ENCODE results near the gene ABLIM3. TPM values are rescaled to one million over a fixed set of nuclear protein-coding genes. Genes with fewer than 3 reads are reported as not detected.

The ABLIM3 gene
- total RNA-seq, 1 donor from 2014 or later = 3.9 TPM

- Histone ChIP-seq H3K9ac (ENCODE audit: low read length) (no peak overlapping the region), H3K4me3 (ENCODE audit: insufficient read depth, low read depth, low read length) (no peak overlapping the region), H3K4me2 (ENCODE audit: low read length) (no peak overlapping the region), H3K4me1 (ENCODE audit: insufficient read depth, low read length) (peaks cover 32% of the 10 kb centered on the region), H3K27ac (ENCODE audit: low read depth, low read length) (no peak overlapping the region), H4K20me1 (ENCODE audit: insufficient read depth, low read length) (no peaks in the 10 kb centered on the region), H3K27me3 (ENCODE audit: insufficient read depth, low read length) (no peaks in the 10 kb centered on the region), H3K79me2 (ENCODE audit: insufficient read depth, low read length) (peaks cover 4% of the 10 kb centered on the region), H3K36me3 (ENCODE audit: insufficient read depth, low read length) (no peaks in the 10 kb centered on the region), H2AFZ (ENCODE audit: low read depth, low read length) (no peak overlapping the region), H3K9me3 (ENCODE audit: insufficient read depth, low read depth, low read length) (no peaks in the 10 kb centered on the region)
- peaks cover 2% of the 10 kb centered on the region for H3K9me3 Mint-ChIP-seq (ENCODE audit: unreplicated experiment)
- no peak overlapping the region for H3K4me3 Mint-ChIP-seq (ENCODE audit: unreplicated experiment)
- TF ChIP-seq EZH2 (IDR thresholded peaks at IDR 0.05; ENCODE audit: insufficient read depth, low read length) = no peak
- TF ChIP-seq CTCF (IDR thresholded peaks at IDR 0.05; ENCODE audit: insufficient read depth, low read depth, low read length) = no peak
- FAIRE-seq (no peak), DNase-seq (ENCODE audit: low read depth) (no peak)
- H3K27me3 Mint-ChIP-seq (ENCODE audit: low read depth, unreplicated experiment) = peaks cover 7% of the 10 kb centered on the region
- H3K36me3 Mint-ChIP-seq (ENCODE audit: low read depth, unreplicated experiment) = peaks cover 2% of the 10 kb centered on the region
- peaks cover 20% of the 10 kb centered on the region for H3K4me1 Mint-ChIP-seq (ENCODE audit: low read depth, unreplicated experiment)
- H3K27ac Mint-ChIP-seq (ENCODE audit: unreplicated experiment) = no peak overlapping the region
Measured at GRCh38 chr5:149168276-149168906, 27.1 kb downstream of the ABLIM3 start.

- no peak for FAIRE-seq
- peaks cover 25% of the 10 kb centered on the region for H3K4me1 Mint-ChIP-seq (ENCODE audit: low read depth, unreplicated experiment)
- no peak overlapping the region for H3K27ac Mint-ChIP-seq (ENCODE audit: unreplicated experiment)
- peak; percentile 67 for DNase-seq (ENCODE audit: low read depth)
- peaks cover 7% of the 10 kb centered on the region for H3K27me3 Mint-ChIP-seq (ENCODE audit: low read depth, unreplicated experiment)
- Histone ChIP-seq H4K20me1 (ENCODE audit: insufficient read depth, low read length) (no peaks in the 10 kb centered on the region), H3K4me3 (ENCODE audit: insufficient read depth, low read depth, low read length) (no peak overlapping the region), H3K79me2 (ENCODE audit: insufficient read depth, low read length) (peaks cover 4% of the 10 kb centered on the region), H3K27me3 (ENCODE audit: insufficient read depth, low read length) (no peaks in the 10 kb centered on the region), H2AFZ (ENCODE audit: low read depth, low read length) (no peak overlapping the region), H3K27ac (ENCODE audit: low read depth, low read length) (no peak overlapping the region), H3K9me3 (ENCODE audit: insufficient read depth, low read depth, low read length) (no peaks in the 10 kb centered on the region), H3K9ac (ENCODE audit: low read length) (no peak overlapping the region), H3K4me1 (ENCODE audit: insufficient read depth, low read length) (peaks cover 49% of the 10 kb centered on the region), H3K4me2 (ENCODE audit: low read length) (no peak overlapping the region), H3K36me3 (ENCODE audit: insufficient read depth, low read length) (no peaks in the 10 kb centered on the region)
- peaks cover 2% of the 10 kb centered on the region for H3K36me3 Mint-ChIP-seq (ENCODE audit: low read depth, unreplicated experiment)
- peaks cover 2% of the 10 kb centered on the region for H3K9me3 Mint-ChIP-seq (ENCODE audit: unreplicated experiment)
- no peak overlapping the region for H3K4me3 Mint-ChIP-seq (ENCODE audit: unreplicated experiment)
- TF ChIP-seq CTCF (IDR thresholded peaks at IDR 0.05; ENCODE audit: insufficient read depth, low read depth, low read length) = no peak
- no peak for TF ChIP-seq EZH2 (IDR thresholded peaks at IDR 0.05; ENCODE audit: insufficient read depth, low read length)
Measured at GRCh38 chr5:149170299-149170698, 29.0 kb downstream of the ABLIM3 start.

- Histone ChIP-seq H3K9me3 (ENCODE audit: insufficient read depth, low read depth, low read length) (no peaks in the 10 kb centered on the region), H4K20me1 (ENCODE audit: insufficient read depth, low read length) (no peaks in the 10 kb centered on the region), H3K79me2 (ENCODE audit: insufficient read depth, low read length) (peaks cover 4% of the 10 kb centered on the region), H3K27ac (ENCODE audit: low read depth, low read length) (peak overlapping the region; percentile 93), H3K27me3 (ENCODE audit: insufficient read depth, low read length) (no peaks in the 10 kb centered on the region), H2AFZ (ENCODE audit: low read depth, low read length) (no peak overlapping the region), H3K36me3 (ENCODE audit: insufficient read depth, low read length) (no peaks in the 10 kb centered on the region), H3K4me1 (ENCODE audit: insufficient read depth, low read length) (peaks cover 39% of the 10 kb centered on the region), H3K9ac (ENCODE audit: low read length) (peak overlapping the region; percentile 70), H3K4me3 (ENCODE audit: insufficient read depth, low read depth, low read length) (no peak overlapping the region), H3K4me2 (ENCODE audit: low read length) (peak overlapping the region; percentile 53)
- H3K9me3 Mint-ChIP-seq (ENCODE audit: unreplicated experiment) = peaks cover 2% of the 10 kb centered on the region
- H3K4me1 Mint-ChIP-seq (ENCODE audit: low read depth, unreplicated experiment) = peaks cover 24% of the 10 kb centered on the region
- H3K27ac Mint-ChIP-seq (ENCODE audit: unreplicated experiment) = no peak overlapping the region
- DNase-seq (ENCODE audit: low read depth) = peak; percentile 90
- peaks cover 2% of the 10 kb centered on the region for H3K36me3 Mint-ChIP-seq (ENCODE audit: low read depth, unreplicated experiment)
- H3K27me3 Mint-ChIP-seq (ENCODE audit: low read depth, unreplicated experiment) = peaks cover 7% of the 10 kb centered on the region
- H3K4me3 Mint-ChIP-seq (ENCODE audit: unreplicated experiment) = no peak overlapping the region
- FAIRE-seq = peak; percentile 73
- TF ChIP-seq EZH2 (IDR thresholded peaks at IDR 0.05; ENCODE audit: insufficient read depth, low read length) = no peak
- TF ChIP-seq CTCF (IDR thresholded peaks at IDR 0.05; ENCODE audit: insufficient read depth, low read depth, low read length) = no peak
Measured at GRCh38 chr5:149172261-149172660, 31.0 kb downstream of the ABLIM3 start.
